Effector memory CD8-positive, alpha-beta T cell (primary cell): Measurements from ENCODE around the gene CD59.
"Not testable (repeated sequence)": the region's sequence is repeated elsewhere in the genome, so short reads cannot be mapped to it uniquely, and the experiment has no call there.

ENCODE experiments used
- ATAC-seq: fragments of 150-1000 bp; cut with Tn5 transposase; replicated peaks from 2 replicates; pipeline ENCODE4 v1.10.0; 2021; ENCODE audit warnings: mild to moderate bottlenecking, moderate library complexity
- DNase-seq, 3 experiments: peaks; one replicate each; pipeline ENCODE4 v3.0.0; 2021
- H3K27ac Mint-ChIP-seq, 2 donors: one replicate each; pipeline ENCODE4 v1.8.0; 2022; ENCODE audit warnings: mild to moderate bottlenecking in 2 of 2, mixed read lengths in 2 of 2, moderate library complexity in 2 of 2
- H3K27me3 Mint-ChIP-seq, 2 donors: one replicate each; pipeline ENCODE4 v1.8.0; 2022; ENCODE audit warnings: mixed read lengths in 2 of 2
- H3K36me3 Mint-ChIP-seq: one replicate; pipeline ENCODE4 v1.8.0; 2022; ENCODE audit warnings: mild to moderate bottlenecking, moderate library complexity, mixed read lengths; ENCODE audit not compliant: insufficient read depth
- H3K4me1 Mint-ChIP-seq, 2 donors: one replicate each; pipeline ENCODE4 v1.8.0; 2022; ENCODE audit warnings: low read depth in 2 of 2, mixed read lengths in 2 of 2
- H3K4me3 Mint-ChIP-seq, 2 donors: one replicate each; pipeline ENCODE4 v1.8.0; 2022; ENCODE audit warnings: mild to moderate bottlenecking in 2 of 2, mixed read lengths in 2 of 2, moderate library complexity in 2 of 2
- H3K9me3 Mint-ChIP-seq, 2 donors: one replicate each; pipeline ENCODE4 v1.8.0; 2022; ENCODE audit warnings: mixed read lengths in 2 of 2

Gene CD59

GRCh38 chr11:33691066-33691864, 45.0 kb downstream of the CD59 start:
- H3K27ac Mint-ChIP-seq, result no peak overlapping the region
- H3K36me3 Mint-ChIP-seq, result no peaks in the 10 kb centered on the region
- DNase-seq (no peak), ATAC-seq (no peak)
- H3K4me3 Mint-ChIP-seq, result no peak overlapping the region
- peaks cover 29 to 53% of the 10 kb centered on the region in 2 donors for H3K27me3 Mint-ChIP-seq
- no peaks in the 10 kb centered on the region for H3K4me1 Mint-ChIP-seq
- peaks cover 0 to 2% of the 10 kb centered on the region in 2 donors for H3K9me3 Mint-ChIP-seq

GRCh38 chr11:33690290-33691065, 45.7 kb downstream of the CD59 start:
- H3K9me3 Mint-ChIP-seq, result peaks cover 0 to 2% of the 10 kb centered on the region in 2 donors
- DNase-seq, result no peak
- no peaks in the 10 kb centered on the region for H3K36me3 Mint-ChIP-seq
- peaks cover 26 to 54% of the 10 kb centered on the region in 2 donors for H3K27me3 Mint-ChIP-seq
- ATAC-seq, result no peak
- H3K27ac Mint-ChIP-seq, result no peak overlapping the region
- no peaks in the 10 kb centered on the region for H3K4me1 Mint-ChIP-seq
- H3K4me3 Mint-ChIP-seq, result no peak overlapping the region

- Mint-ChIP-seq H3K27me3 (peaks cover 27 to 64% of the 10 kb centered on the region in 2 donors), H3K4me3 (no peak overlapping the region), H3K4me1 (no peaks in the 10 kb centered on the region), H3K9me3 (peaks cover 0 to 2% of the 10 kb centered on the region in 2 donors), H3K36me3 (no peaks in the 10 kb centered on the region), H3K27ac (peak overlapping the region in 1 of 2 donors; percentile 5)
- DNase-seq (no peak), ATAC-seq (no peak)
These were observed 46.7 kb downstream of the CD59 start for GRCh38 chr11:33689501-33689900.

- DNase-seq, result no peak
- Mint-ChIP-seq H3K4me1 (no peaks in the 10 kb centered on the region), H3K36me3 (no peaks in the 10 kb centered on the region), H3K9me3 (peaks cover 0 to 2% of the 10 kb centered on the region in 2 donors), H3K4me3 (no peak overlapping the region), H3K27me3 (peaks cover 31 to 68% of the 10 kb centered on the region in 2 donors), H3K27ac (peak overlapping the region in 1 of 2 donors; percentile 5)
- ATAC-seq, result no peak
These were observed 47.1 kb downstream of the CD59 start for GRCh38 chr11:33689085-33689484.

GRCh38 chr11:33687733-33688479, 48.3 kb downstream of the CD59 start:
- no peak overlapping the region for H3K4me3 Mint-ChIP-seq
- H3K4me1 Mint-ChIP-seq, result no peaks in the 10 kb centered on the region
- DNase-seq (no peak), ATAC-seq (no peak)
- no peaks in the 10 kb centered on the region for H3K36me3 Mint-ChIP-seq
- no peak overlapping the region for H3K27ac Mint-ChIP-seq
- peaks cover 0 to 2% of the 10 kb centered on the region in 2 donors for H3K9me3 Mint-ChIP-seq
- peaks cover 32 to 69% of the 10 kb centered on the region in 2 donors for H3K27me3 Mint-ChIP-seq

GRCh38 chr11:33685082-33685481, 51.1 kb downstream of the CD59 start:
- ATAC-seq, result no peak
- DNase-seq, result no peak
- no peaks in the 10 kb centered on the region for H3K36me3 Mint-ChIP-seq
- H3K4me1 Mint-ChIP-seq, result no peaks in the 10 kb centered on the region
- H3K9me3 Mint-ChIP-seq, result peaks cover 0 to 2% of the 10 kb centered on the region in 2 donors
- H3K27me3 Mint-ChIP-seq, result peaks cover 51 to 77% of the 10 kb centered on the region in 2 donors
- H3K4me3 Mint-ChIP-seq, result no peak overlapping the region
- H3K27ac Mint-ChIP-seq, result no peak overlapping the region

- Mint-ChIP-seq H3K9me3 (peaks cover 0 to 2% of the 10 kb centered on the region in 2 donors), H3K36me3 (no peaks in the 10 kb centered on the region), H3K27ac (no peak overlapping the region), H3K27me3 (peaks cover 54 to 82% of the 10 kb centered on the region in 2 donors), H3K4me3 (no peak overlapping the region), H3K4me1 (no peaks in the 10 kb centered on the region)
- DNase-seq, result no peak
- ATAC-seq, result no peak
These were observed 52.1 kb downstream of the CD59 start for GRCh38 chr11:33684003-33684706.

- Mint-ChIP-seq H3K9me3 (peaks cover 0 to under 1% of the 10 kb centered on the region in 2 donors), H3K27ac (no peak overlapping the region), H3K27me3 (peaks cover 64 to 94% of the 10 kb centered on the region in 2 donors), H3K4me3 (no peak overlapping the region), H3K4me1 (no peaks in the 10 kb centered on the region), H3K36me3 (no peaks in the 10 kb centered on the region)
- no peak for DNase-seq
- no peak for ATAC-seq
These were observed 53.8 kb downstream of the CD59 start for GRCh38 chr11:33682446-33682845.

GRCh38 chr11:33682019-33682418, 54.2 kb downstream of the CD59 start:
- Mint-ChIP-seq H3K9me3 (no peaks in the 10 kb centered on the region), H3K4me1 (no peaks in the 10 kb centered on the region), H3K4me3 (no peak overlapping the region), H3K27ac (no peak overlapping the region), H3K36me3 (no peaks in the 10 kb centered on the region), H3K27me3 (peaks cover 68 to 98% of the 10 kb centered on the region in 2 donors)
- no peak for ATAC-seq
- no peak for DNase-seq

- not testable (repeated sequence) for H3K4me3 Mint-ChIP-seq, H3K27ac Mint-ChIP-seq, H3K36me3 Mint-ChIP-seq, DNase-seq, ATAC-seq, H3K4me1 Mint-ChIP-seq, H3K9me3 Mint-ChIP-seq
- H3K27me3 Mint-ChIP-seq, result peaks cover 64 to 80% of the 10 kb centered on the region in 2 donors
These were observed 57.6 kb downstream of the CD59 start for GRCh38 chr11:33678616-33679015.

- ATAC-seq (no peak), DNase-seq (no peak)
- H3K36me3 Mint-ChIP-seq, result no peaks in the 10 kb centered on the region
- H3K27ac Mint-ChIP-seq, result peak overlapping the region in 1 of 2 donors; percentile 63
- no peak overlapping the region for H3K4me3 Mint-ChIP-seq
- H3K27me3 Mint-ChIP-seq, result peaks cover 49 to 66% of the 10 kb centered on the region in 2 donors
- H3K4me1 Mint-ChIP-seq, result peaks cover 0 to 6% of the 10 kb centered on the region in 2 donors
- H3K9me3 Mint-ChIP-seq, result no peaks in the 10 kb centered on the region
These were observed 62.0 kb downstream of the CD59 start for GRCh38 chr11:33674035-33674814.

- H3K9me3 Mint-ChIP-seq, result no peaks in the 10 kb centered on the region
- ATAC-seq (no peak), DNase-seq (no peak)
- H3K27ac Mint-ChIP-seq, result no peak overlapping the region
- no peak overlapping the region for H3K4me3 Mint-ChIP-seq
- H3K36me3 Mint-ChIP-seq, result no peaks in the 10 kb centered on the region
- H3K4me1 Mint-ChIP-seq, result peaks cover 0 to 6% of the 10 kb centered on the region in 2 donors
- H3K27me3 Mint-ChIP-seq, result peaks cover 32 to 63% of the 10 kb centered on the region in 2 donors
These were observed 64.0 kb downstream of the CD59 start for GRCh38 chr11:33672273-33672672.
